DND-41 (cell line): ENCODE results near the gene CCDC77.

Experiments used
- ATAC-seq: fragments of 200-7000 bp; cut with Tn5 transposase; 3 replicates; pipeline ENCODE4 v1.9.1; 2021; ENCODE audit warnings: low read depth; ENCODE audit not compliant: insufficient read depth
- DNase-seq: peaks from one replicate; pipeline ENCODE4 v3.0.0-alpha.2; 2020
- H2AFZ ChIP-seq: 2 replicates; pipeline ENCODE4 v1.6.0; 2012; ENCODE audit warnings: low read depth, low read length
- H3K27ac ChIP-seq: 2 replicates; pipeline ENCODE4 v1.5.1; 2012; ENCODE audit warnings: low read length, inconsistent platforms
- H3K27me3 ChIP-seq: fragments of 200-600 bp; sonication (generic); 2 replicates; pipeline ENCODE4 v1.6.0; 2012; ENCODE audit warnings: low read length, mild to moderate bottlenecking, inconsistent platforms; ENCODE audit not compliant: insufficient read depth, poor library complexity
- H3K36me3 ChIP-seq: 2 replicates; pipeline ENCODE4 v1.5.1; 2012; ENCODE audit warnings: low read length, inconsistent platforms; ENCODE audit not compliant: insufficient read depth
- H3K4me1 ChIP-seq: 2 replicates; pipeline ENCODE4 v1.5.1; 2012; ENCODE audit warnings: mild to moderate bottlenecking, low read length; ENCODE audit not compliant: insufficient read depth
- H3K4me2 ChIP-seq: 2 replicates; pipeline ENCODE4 v1.6.0; 2012; ENCODE audit warnings: mild to moderate bottlenecking, moderate library complexity, low read length, inconsistent platforms; ENCODE audit not compliant: insufficient read depth
- H3K4me3 ChIP-seq, 2 experiments: fragments of 200-600 bp in 1 of 2; shearing (Covaris generic) in 1 of 2; 2 replicates each; pipeline ENCODE4 v1.5.1; 2012 to 2016; ENCODE audit warnings: inconsistent platforms in 2 of 2, low read length in 2 of 2, mild to moderate bottlenecking in 2 of 2, low read depth in 1 of 2, moderate library complexity in 1 of 2
- H3K79me2 ChIP-seq: 2 replicates; pipeline ENCODE4 v1.6.0; 2012; ENCODE audit warnings: low read length, inconsistent platforms; ENCODE audit not compliant: insufficient read depth
- H3K9ac ChIP-seq: 2 replicates; pipeline ENCODE4 v1.6.0; 2012; ENCODE audit warnings: low read depth, mild to moderate bottlenecking, inconsistent platforms, low read length, moderate library complexity
- H3K9me3 ChIP-seq: 2 replicates; pipeline ENCODE4 v1.5.1; 2012; ENCODE audit warnings: low read length, moderate library complexity, mild to moderate bottlenecking, inconsistent platforms; ENCODE audit not compliant: insufficient read depth, severe bottlenecking
- H4K20me1 ChIP-seq: 2 replicates; pipeline ENCODE4 v1.6.0; 2012; ENCODE audit warnings: low read length; ENCODE audit not compliant: insufficient read depth
- EZH2 ChIP-seq: IDR thresholded peaks from 3 replicates; pipeline ENCODE4 v1.6.1; 2012; ENCODE audit warnings: borderline replicate concordance, low read depth, mild to moderate bottlenecking, moderate library complexity, low read length, inconsistent platforms; ENCODE audit not compliant: severe bottlenecking
- TF ChIP-seq, protein P1 (sequence below): IDR thresholded peaks from 2 replicates; pipeline ENCODE4 v1.5.1; 2012; ENCODE audit warnings: borderline replicate concordance, low read length, moderate library complexity, mild to moderate bottlenecking; ENCODE audit not compliant: poor library complexity, severe bottlenecking; ENCODE audit errors: extremely low read depth

Gene CCDC77

GRCh38 chr12:401235-402028 is at the start of gene CCDC77:
CCDC77 (plus strand) TSS chr12:401644; CDS start chr12:409384, 7,740 bp downstream.
- Histone ChIP-seq H3K4me1 (peaks cover 24% of the 10 kb centered on the region), H3K9me3 (no peaks in the 10 kb centered on the region), H3K27ac (peak within 1 kb of the TSS; percentile 88), H3K79me2 (peaks cover 33% of the 10 kb centered on the region), H4K20me1 (no peaks in the 10 kb centered on the region), H3K27me3 (no peaks in the 10 kb centered on the region), H2AFZ (peak within 1 kb of the TSS; percentile 98), H3K9ac (peak within 1 kb of the TSS; percentile 75), H3K36me3 (peaks cover 14% of the 10 kb centered on the region), H3K4me3 (peak within 1 kb of the TSS; percentile 85 to 89), H3K4me2 (peak within 1 kb of the TSS; percentile 64)
- DNase-seq (peak; percentile 94), ATAC-seq (peak; percentile 99)
- TF ChIP-seq, protein P1, sequence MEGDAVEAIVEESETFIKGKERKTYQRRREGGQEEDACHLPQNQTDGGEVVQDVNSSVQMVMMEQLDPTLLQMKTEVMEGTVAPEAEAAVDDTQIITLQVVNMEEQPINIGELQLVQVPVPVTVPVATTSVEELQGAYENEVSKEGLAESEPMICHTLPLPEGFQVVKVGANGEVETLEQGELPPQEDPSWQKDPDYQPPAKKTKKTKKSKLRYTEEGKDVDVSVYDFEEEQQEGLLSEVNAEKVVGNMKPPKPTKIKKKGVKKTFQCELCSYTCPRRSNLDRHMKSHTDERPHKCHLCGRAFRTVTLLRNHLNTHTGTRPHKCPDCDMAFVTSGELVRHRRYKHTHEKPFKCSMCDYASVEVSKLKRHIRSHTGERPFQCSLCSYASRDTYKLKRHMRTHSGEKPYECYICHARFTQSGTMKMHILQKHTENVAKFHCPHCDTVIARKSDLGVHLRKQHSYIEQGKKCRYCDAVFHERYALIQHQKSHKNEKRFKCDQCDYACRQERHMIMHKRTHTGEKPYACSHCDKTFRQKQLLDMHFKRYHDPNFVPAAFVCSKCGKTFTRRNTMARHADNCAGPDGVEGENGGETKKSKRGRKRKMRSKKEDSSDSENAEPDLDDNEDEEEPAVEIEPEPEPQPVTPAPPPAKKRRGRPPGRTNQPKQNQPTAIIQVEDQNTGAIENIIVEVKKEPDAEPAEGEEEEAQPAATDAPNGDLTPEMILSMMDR = peak; percentile 43
- no peak for TF ChIP-seq EZH2

DNA sequence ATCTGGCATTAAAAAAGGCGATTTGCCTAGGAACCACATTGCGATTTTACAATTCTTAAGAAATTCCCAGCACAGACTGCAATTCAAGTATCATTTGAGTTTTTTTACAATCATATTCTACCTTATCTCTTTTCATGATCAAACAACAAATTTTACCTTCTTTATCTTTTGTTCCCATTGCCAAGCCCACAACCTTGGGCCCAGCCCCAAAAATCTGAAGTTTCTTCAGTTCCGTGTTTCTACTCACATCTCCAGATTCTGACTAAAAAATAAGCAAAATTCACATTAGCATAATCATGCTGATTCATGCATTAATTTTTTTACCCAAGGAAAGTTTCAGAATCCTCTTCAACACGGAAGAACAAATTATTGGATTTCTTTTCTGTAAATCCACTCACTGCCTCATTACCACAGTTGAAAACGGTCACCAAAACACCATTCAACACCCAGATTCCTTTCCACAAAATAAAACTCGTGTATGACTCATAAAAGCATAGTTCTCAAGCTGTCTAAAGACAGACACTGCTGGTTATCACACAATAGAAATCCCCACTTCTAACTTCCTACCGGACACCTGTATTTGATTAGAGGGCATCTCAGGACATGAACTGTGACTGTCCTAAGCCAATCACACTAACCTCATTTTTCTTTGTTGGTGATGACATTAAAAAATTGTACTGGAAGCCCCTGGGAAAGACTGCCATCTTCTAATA is 45.0 kb upstream of the CCDC77 start:
- peaks cover 92% of the 10 kb centered on the region for H3K36me3 ChIP-seq
- ATAC-seq (no peak), DNase-seq (no peak)
- no peak for TF ChIP-seq EZH2
- TF ChIP-seq, protein P1 = no peak
- H3K27ac ChIP-seq = no peak overlapping the region
- H3K9ac ChIP-seq = no peak overlapping the region
- no peaks in the 10 kb centered on the region for H3K9me3 ChIP-seq
- H3K27me3 ChIP-seq = no peaks in the 10 kb centered on the region
- no peak overlapping the region for H2AFZ ChIP-seq
- H3K4me1 ChIP-seq = no peaks in the 10 kb centered on the region
- H4K20me1 ChIP-seq = peaks cover 4% of the 10 kb centered on the region
- H3K4me3 ChIP-seq = no peak overlapping the region
- H3K4me2 ChIP-seq = no peak overlapping the region
- H3K79me2 ChIP-seq = peaks cover 41% of the 10 kb centered on the region

DNA sequence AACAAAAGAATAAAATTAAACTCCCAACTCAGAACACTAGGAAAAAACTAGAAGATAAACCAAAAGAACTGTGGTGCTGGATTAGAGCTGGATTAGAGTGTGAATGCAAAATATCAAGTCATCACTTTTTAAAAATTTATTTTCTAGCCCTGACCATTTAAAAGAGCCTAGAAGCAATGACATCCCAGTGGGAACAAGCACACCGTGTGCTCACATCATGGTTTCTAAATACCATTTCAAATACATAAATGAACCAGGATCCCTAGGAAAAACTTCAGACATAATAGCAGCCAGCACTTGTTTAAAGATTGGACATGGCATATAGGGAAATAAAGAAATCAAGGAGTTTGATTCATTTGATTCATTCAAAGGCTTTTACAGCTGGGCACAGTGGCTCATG is 42.4 kb upstream of the CCDC77 start:
- Histone ChIP-seq H3K36me3 (peaks cover 92% of the 10 kb centered on the region), H3K9ac (no peak overlapping the region), H3K4me1 (no peaks in the 10 kb centered on the region), H3K27ac (no peak overlapping the region), H4K20me1 (peaks cover 4% of the 10 kb centered on the region), H3K9me3 (no peaks in the 10 kb centered on the region), H3K4me2 (no peak overlapping the region), H3K4me3 (no peak overlapping the region), H2AFZ (no peak overlapping the region), H3K79me2 (peaks cover 51% of the 10 kb centered on the region), H3K27me3 (no peaks in the 10 kb centered on the region)
- TF ChIP-seq, protein P1 = no peak
- no peak for TF ChIP-seq EZH2
- ATAC-seq (no peak), DNase-seq (no peak)
